HepG2 (cell line): ENCODE results near the gene GPR37. TPM values are rescaled to one million over a fixed set of nuclear protein-coding genes. Genes with fewer than 3 reads are reported as not detected.

Source experiments
- ATAC-seq: fragments of 200-7000 bp; cut with Tn5 transposase; 3 replicates; pipeline ENCODE4 v1.9.1; 2020; ENCODE audit warnings: mild to moderate bottlenecking, moderate library complexity
- BruUV-seq: library from RNA; stranded (reverse); fragments of 400-500 nt; replicated peaks from 2 replicates; lab custom pipeline; 2021; lab: Mats Ljungman, UMichigan
- CTCF ChIA-PET: fragments of 300-600 bp; formaldehyde crosslinking; extraction: SDS; loops from one replicate; lab custom pipeline; 2021; ENCODE audit warnings: low total read pairs, inconsistent platforms, low intra/inter-chr PET ratio; lab: Yijun Ruan, JAX
- POLR2A ChIA-PET: fragments of 350-600 bp; sonication (Branson Sonifier 250); formaldehyde crosslinking; loops from one replicate; lab custom pipeline; 2020; ENCODE audit warnings: antibody characterized with exemption, inconsistent platforms; lab: Yijun Ruan, JAX
- DNase-seq: peaks from one replicate; pipeline ENCODE4 v3.0.0-alpha.2; 2015; ENCODE audit warnings: low spot score
- FAIRE-seq: peaks from 3 replicates; lab custom pipeline; 2011; peaks lifted over from hg19 to GRCh38; lab: Jason Lieb, UNC
- H2AFZ ChIP-seq: one replicate; pipeline ENCODE4 v1.6.1; 2011; ENCODE audit warnings: low read length, inconsistent platforms
- H3K27ac ChIP-seq: fragments of 300-600 bp; 3 replicates; pipeline ENCODE4 v1.8.0; 2011; ENCODE audit warnings: mixed run types, mild to moderate bottlenecking, mixed read lengths, low read length, inconsistent platforms; ENCODE audit not compliant: insufficient read depth; ENCODE audit errors: extremely low read length
- H3K27me3 ChIP-seq, 2 experiments: fragments of 200-600 bp in 1 of 2; 2 replicates in 1 of 2; 3 replicates in 1 of 2; pipeline versions ENCODE4 v1.6.0 to v1.8.0; 2011; ENCODE audit warnings: low read length in 2 of 2, mild to moderate bottlenecking in 2 of 2, moderate library complexity in 2 of 2, inconsistent platforms in 1 of 2; ENCODE audit not compliant: insufficient read depth in 2 of 2, control insufficient read depth in 1 of 2
- H3K36me3 ChIP-seq, 2 experiments: fragments of 200-600 bp in 1 of 2; replicated peaks in 1 of 2; 2 replicates in 1 of 2; 3 replicates in 1 of 2; pipeline versions ENCODE4 v1.5.1 to v1.8.0; 2011; ENCODE audit warnings: low read length in 2 of 2, inconsistent platforms in 1 of 2; ENCODE audit not compliant: insufficient read depth in 2 of 2, control insufficient read depth in 1 of 2
- H3K4me1 ChIP-seq: 2 replicates; pipeline ENCODE4 v1.5.1; 2012; ENCODE audit warnings: low read length, inconsistent platforms; ENCODE audit not compliant: insufficient read depth
- H3K4me2 ChIP-seq: 2 replicates; pipeline ENCODE4 v1.6.0; 2011; ENCODE audit warnings: low read depth, low read length, inconsistent platforms
- H3K4me3 ChIP-seq, 3 experiments: fragments of 200-600 bp in 1 of 3; sonication (generic), shearing (Covaris generic) in 1 of 3; replicated peaks in 1 of 3; 2 replicates each; pipeline ENCODE4 v1.5.1; 2011 to 2016; ENCODE audit warnings: low read length in 3 of 3, inconsistent platforms in 2 of 3, low read depth in 2 of 3, mild to moderate bottlenecking in 2 of 3, control low read depth in 1 of 3, mixed read lengths in 1 of 3; ENCODE audit not compliant: insufficient read depth in 1 of 3
- H3K79me2 ChIP-seq: one replicate; pipeline ENCODE4 v1.6.1; 2011; ENCODE audit warnings: low read length, inconsistent platforms; ENCODE audit not compliant: insufficient read depth
- H3K9ac ChIP-seq: 2 replicates; pipeline ENCODE4 v1.6.0; 2011; ENCODE audit warnings: mild to moderate bottlenecking, low read depth, low read length, inconsistent platforms; ENCODE audit not compliant: insufficient read depth
- H3K9me3 ChIP-seq: 2 replicates; pipeline ENCODE4 v1.5.1; 2012; ENCODE audit warnings: mild to moderate bottlenecking, low read length
- H4K20me1 ChIP-seq: 2 replicates; pipeline ENCODE4 v1.6.0; 2011; ENCODE audit warnings: inconsistent platforms, mild to moderate bottlenecking, low read length, moderate library complexity; ENCODE audit not compliant: insufficient read depth
- DNMT1 ChIP-seq: sonication (generic); formaldehyde crosslinking; IDR thresholded peaks from 2 replicates; pipeline ENCODE4 v1.5.1; 2020; ENCODE audit warnings: mild to moderate bottlenecking, missing genetic modification reagents
- DNMT3B ChIP-seq: conservative IDR thresholded peaks from 2 replicates; pipeline ENCODE4 v1.6.1; 2016; ENCODE audit warnings: missing biosample characterization, control low read depth
- POLR2G ChIP-seq: fragments of 200-400 bp; formaldehyde crosslinking; IDR thresholded peaks from 2 replicates; pipeline ENCODE4 v1.6.1; 2018; ENCODE audit warnings: mild to moderate bottlenecking, low read depth, low read length, moderate library complexity
- SMAD1 ChIP-seq: sonication (generic); formaldehyde crosslinking; IDR thresholded peaks from 2 replicates; pipeline ENCODE4 v1.4.0; 2020; ENCODE audit warnings: missing genetic modification reagents, low read depth, mild to moderate bottlenecking, borderline replicate concordance
- ZKSCAN1 ChIP-seq: fragments of 150-350 bp; IDR thresholded peaks from 2 replicates; pipeline ENCODE4 v1.6.1; 2014; ENCODE audit warnings: low read length
- ZNF138 ChIP-seq: sonication (generic); formaldehyde crosslinking; IDR thresholded peaks from 2 replicates; pipeline ENCODE4 v1.5.0; 2020; ENCODE audit warnings: mild to moderate bottlenecking, low read depth, missing genetic modification reagents
- ZNF572 ChIP-seq: sonication (generic); formaldehyde crosslinking; IDR thresholded peaks from 2 replicates; pipeline ENCODE4 v1.5.1; 2020; ENCODE audit warnings: mild to moderate bottlenecking, missing genetic modification reagents
- ZNF672 ChIP-seq: sonication (generic); formaldehyde crosslinking; IDR thresholded peaks from 2 replicates; pipeline ENCODE4 v1.8.1; 2022; ENCODE audit warnings: missing genetic modification reagents
- WGBS: methylation state at CpG from one replicate; pipeline ENCODE4 v1.1.6; 2017; ENCODE audit warnings: low lambda C conversion rate; 5-methylcytosine and 5-hydroxymethylcytosine counted together
- in situ Hi-C: cut with HindIII; loops from 2 replicates; pipeline ENCODE4 v1.10.0; 2017; ENCODE audit warnings: low pct_unique_long_range_greater_than_20kb; ENCODE audit not compliant: extremely low pct_ligation_motif_present
- intact Hi-C: fragments of 100-400 bp; cut with micrococcal nuclease; formaldehyde crosslinking; loops from one replicate; pipeline ENCODE4 v1.10.0; 2022; ENCODE audit not compliant: unreplicated experiment
- polyA plus RNA-seq, 8 experiments: library from polyadenylated mRNA; depleted of rRNA in 3 of 8; stranded (reverse) in 7 of 8; unstranded in 1 of 8; fragments of >200 nt; fragmentation: Illumina TruSeq in 4 of 8; extraction: Trizol in 4 of 8; gene quantifications; 2 replicates each; pipeline versions ENCODE4 v1.2.1 to v1.2.3, GENCODE V29; 2011 to 2016; ENCODE audit warnings: low read depth in 4 of 8, missing spikeins in 1 of 8, mixed read lengths in 1 of 8; ENCODE audit not compliant: insufficient read depth in 1 of 8
- total RNA-seq, 5 experiments: library from RNA; depleted of rRNA; stranded (reverse); fragments of >200 nt; fragmentation: Illumina TruSeq; extraction: Trizol; gene quantifications; 2 replicates each; pipeline ENCODE4 v1.2.3, GENCODE V29; 2016; ENCODE audit warnings: low read depth in 1 of 5
- TF ChIP-seq, protein P1 (sequence below): sonication (generic); formaldehyde crosslinking; IDR thresholded peaks from 2 replicates; pipeline ENCODE4 v1.9.0; 2021; ENCODE audit warnings: missing genetic modification reagents, borderline replicate concordance
- TF ChIP-seq, protein P2 (sequence below): sonication (generic); formaldehyde crosslinking; IDR thresholded peaks from 2 replicates; pipeline ENCODE4 v1.4.0; 2020; ENCODE audit warnings: missing genetic modification reagents

GPR37 gene
- total and polyA plus RNA-seq, 2 of the 13 experiments (the other 11 are each of a cell fraction or from before 2014, with no cell fraction given), result not detected

DNA sequence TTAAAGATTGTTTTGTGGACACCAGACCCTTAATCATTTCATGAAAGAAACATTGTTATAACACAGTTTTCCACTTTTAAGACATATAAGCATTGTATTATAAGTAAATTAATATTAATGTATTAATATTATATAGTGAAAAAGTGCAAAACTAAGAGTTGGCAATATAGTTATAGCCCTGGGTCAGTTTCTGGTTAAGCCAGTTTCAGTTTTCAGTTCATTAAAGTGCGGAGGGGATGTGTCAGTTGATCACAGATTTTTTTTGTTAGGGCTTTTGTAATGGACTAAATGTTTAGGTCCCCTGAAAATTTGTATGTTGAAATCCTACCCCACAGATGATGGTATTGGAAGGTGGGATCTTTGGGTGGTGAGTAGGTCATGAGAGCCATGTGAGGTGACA lies 45.7 kb upstream of the GPR37 start:
- H3K4me3 ChIP-seq, result no peak overlapping the region
- in situ Hi-C loops, result no loop called here
- no peak overlapping the region for H3K4me2 ChIP-seq
- TF ChIP-seq POLR2G, result no peak
- TF ChIP-seq, protein P1, sequence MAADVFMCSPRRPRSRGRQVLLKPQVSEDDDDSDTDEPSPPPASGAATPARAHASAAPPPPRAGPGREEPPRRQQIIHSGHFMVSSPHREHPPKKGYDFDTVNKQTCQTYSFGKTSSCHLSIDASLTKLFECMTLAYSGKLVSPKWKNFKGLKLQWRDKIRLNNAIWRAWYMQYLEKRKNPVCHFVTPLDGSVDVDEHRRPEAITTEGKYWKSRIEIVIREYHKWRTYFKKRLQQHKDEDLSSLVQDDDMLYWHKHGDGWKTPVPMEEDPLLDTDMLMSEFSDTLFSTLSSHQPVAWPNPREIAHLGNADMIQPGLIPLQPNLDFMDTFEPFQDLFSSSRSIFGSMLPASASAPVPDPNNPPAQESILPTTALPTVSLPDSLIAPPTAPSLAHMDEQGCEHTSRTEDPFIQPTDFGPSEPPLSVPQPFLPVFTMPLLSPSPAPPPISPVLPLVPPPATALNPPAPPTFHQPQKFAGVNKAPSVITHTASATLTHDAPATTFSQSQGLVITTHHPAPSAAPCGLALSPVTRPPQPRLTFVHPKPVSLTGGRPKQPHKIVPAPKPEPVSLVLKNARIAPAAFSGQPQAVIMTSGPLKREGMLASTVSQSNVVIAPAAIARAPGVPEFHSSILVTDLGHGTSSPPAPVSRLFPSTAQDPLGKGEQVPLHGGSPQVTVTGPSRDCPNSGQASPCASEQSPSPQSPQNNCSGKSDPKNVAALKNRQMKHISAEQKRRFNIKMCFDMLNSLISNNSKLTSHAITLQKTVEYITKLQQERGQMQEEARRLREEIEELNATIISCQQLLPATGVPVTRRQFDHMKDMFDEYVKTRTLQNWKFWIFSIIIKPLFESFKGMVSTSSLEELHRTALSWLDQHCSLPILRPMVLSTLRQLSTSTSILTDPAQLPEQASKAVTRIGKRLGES (CRISPR knock-in tag), result no peak
- no peak for TF ChIP-seq DNMT1 (CRISPR knock-in tag)
- TF ChIP-seq, all 625 proteins: peak for 0
- ChIA-PET POLR2A (no interaction called here), CTCF (no interaction called here)
- no peak overlapping the region for H2AFZ ChIP-seq
- no TSS peak for BruUV-seq
- no peak for DNase-seq
- WGBS, result 5% methylated on average over 1 of the region's 1 CpG
- H3K36me3 ChIP-seq, result no peaks in the 10 kb centered on the region
- FAIRE-seq, result no peak
- intact Hi-C loops, result no loop called here
- no peak for ATAC-seq
- no peaks in the 10 kb centered on the region for H4K20me1 ChIP-seq
- no peaks in the 10 kb centered on the region for H3K27me3 ChIP-seq
- no peaks in the 10 kb centered on the region for H3K4me1 ChIP-seq
- H3K9me3 ChIP-seq, result no peaks in the 10 kb centered on the region
- no peak overlapping the region for H3K27ac ChIP-seq
- H3K9ac ChIP-seq, result no peak overlapping the region
- H3K79me2 ChIP-seq, result no peaks in the 10 kb centered on the region

DNA sequence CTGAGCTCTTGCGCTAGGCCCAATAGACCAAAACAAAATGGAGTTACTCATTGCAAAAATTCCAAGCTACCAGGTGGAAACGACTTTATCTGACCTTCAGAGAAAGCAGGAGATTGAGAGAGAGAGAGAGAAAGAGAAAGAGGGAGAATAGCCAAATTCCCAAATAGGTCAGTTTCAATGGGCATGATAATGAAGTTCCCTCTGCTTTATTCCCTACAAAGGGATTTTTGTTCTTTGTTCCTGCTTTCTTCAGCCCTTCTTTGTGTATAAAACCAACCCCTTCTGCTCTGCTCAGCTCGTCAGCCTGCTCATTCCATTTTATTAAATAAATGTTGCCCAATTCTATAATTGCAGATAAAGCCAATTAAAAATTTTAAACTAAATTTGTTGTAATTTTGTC lies 45.0 kb upstream of the GPR37 start:
- Histone ChIP-seq H3K9me3 (no peaks in the 10 kb centered on the region), H2AFZ (no peak overlapping the region), H3K4me3 (no peak overlapping the region), H3K36me3 (no peaks in the 10 kb centered on the region), H4K20me1 (no peaks in the 10 kb centered on the region), H3K4me1 (no peaks in the 10 kb centered on the region), H3K79me2 (no peaks in the 10 kb centered on the region), H3K27me3 (no peaks in the 10 kb centered on the region), H3K9ac (no peak overlapping the region), H3K4me2 (no peak overlapping the region), H3K27ac (no peak overlapping the region)
- FAIRE-seq (no peak), DNase-seq (no peak), ATAC-seq (no peak)
- 35% methylated on average over 3 of the region's 3 CpGs for WGBS
- ChIA-PET POLR2A (no interaction called here), CTCF (no interaction called here)
- intact Hi-C loops (no loop called here), in situ Hi-C loops (no loop called here)
- BruUV-seq, result no TSS peak
- TF ChIP-seq ZNF672 (CRISPR knock-in tag) (no peak), ZNF138 (CRISPR knock-in tag) (no peak), DNMT3B (CRISPR knock-in tag) (no peak), ZNF572 (CRISPR knock-in tag) (no peak), SMAD1 (CRISPR knock-in tag) (no peak), ZKSCAN1 (no peak)
- TF ChIP-seq, protein P2, sequence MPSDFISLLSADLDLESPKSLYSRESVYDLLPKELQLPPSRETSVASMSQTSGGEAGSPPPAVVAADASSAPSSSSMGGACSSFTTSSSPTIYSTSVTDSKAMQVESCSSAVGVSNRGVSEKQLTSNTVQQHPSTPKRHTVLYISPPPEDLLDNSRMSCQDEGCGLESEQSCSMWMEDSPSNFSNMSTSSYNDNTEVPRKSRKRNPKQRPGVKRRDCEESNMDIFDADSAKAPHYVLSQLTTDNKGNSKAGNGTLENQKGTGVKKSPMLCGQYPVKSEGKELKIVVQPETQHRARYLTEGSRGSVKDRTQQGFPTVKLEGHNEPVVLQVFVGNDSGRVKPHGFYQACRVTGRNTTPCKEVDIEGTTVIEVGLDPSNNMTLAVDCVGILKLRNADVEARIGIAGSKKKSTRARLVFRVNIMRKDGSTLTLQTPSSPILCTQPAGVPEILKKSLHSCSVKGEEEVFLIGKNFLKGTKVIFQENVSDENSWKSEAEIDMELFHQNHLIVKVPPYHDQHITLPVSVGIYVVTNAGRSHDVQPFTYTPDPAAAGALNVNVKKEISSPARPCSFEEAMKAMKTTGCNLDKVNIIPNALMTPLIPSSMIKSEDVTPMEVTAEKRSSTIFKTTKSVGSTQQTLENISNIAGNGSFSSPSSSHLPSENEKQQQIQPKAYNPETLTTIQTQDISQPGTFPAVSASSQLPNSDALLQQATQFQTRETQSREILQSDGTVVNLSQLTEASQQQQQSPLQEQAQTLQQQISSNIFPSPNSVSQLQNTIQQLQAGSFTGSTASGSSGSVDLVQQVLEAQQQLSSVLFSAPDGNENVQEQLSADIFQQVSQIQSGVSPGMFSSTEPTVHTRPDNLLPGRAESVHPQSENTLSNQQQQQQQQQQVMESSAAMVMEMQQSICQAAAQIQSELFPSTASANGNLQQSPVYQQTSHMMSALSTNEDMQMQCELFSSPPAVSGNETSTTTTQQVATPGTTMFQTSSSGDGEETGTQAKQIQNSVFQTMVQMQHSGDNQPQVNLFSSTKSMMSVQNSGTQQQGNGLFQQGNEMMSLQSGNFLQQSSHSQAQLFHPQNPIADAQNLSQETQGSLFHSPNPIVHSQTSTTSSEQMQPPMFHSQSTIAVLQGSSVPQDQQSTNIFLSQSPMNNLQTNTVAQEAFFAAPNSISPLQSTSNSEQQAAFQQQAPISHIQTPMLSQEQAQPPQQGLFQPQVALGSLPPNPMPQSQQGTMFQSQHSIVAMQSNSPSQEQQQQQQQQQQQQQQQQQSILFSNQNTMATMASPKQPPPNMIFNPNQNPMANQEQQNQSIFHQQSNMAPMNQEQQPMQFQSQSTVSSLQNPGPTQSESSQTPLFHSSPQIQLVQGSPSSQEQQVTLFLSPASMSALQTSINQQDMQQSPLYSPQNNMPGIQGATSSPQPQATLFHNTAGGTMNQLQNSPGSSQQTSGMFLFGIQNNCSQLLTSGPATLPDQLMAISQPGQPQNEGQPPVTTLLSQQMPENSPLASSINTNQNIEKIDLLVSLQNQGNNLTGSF (CRISPR knock-in tag), result no peak
